Fibroblast of pulmonary artery (primary cell): Measurements from ENCODE around the gene PTPRT.
"Not testable (repeated sequence)": the region's sequence is repeated elsewhere in the genome, so short reads cannot be mapped to it uniquely, and the experiment has no call there.

ENCODE experiments used
- DNase-seq: peaks from one replicate; pipeline ENCODE4 v3.0.0-alpha.2; 2010; ENCODE audit warnings: low read depth
- H3K4me3 ChIP-seq: replicated peaks from 2 replicates; pipeline ENCODE4 v1.5.1; 2011; ENCODE audit warnings: low read depth, mild to moderate bottlenecking, control low read depth, low read length, moderate library complexity
- TF ChIP-seq, protein P1 (sequence below): IDR thresholded peaks from 2 replicates; pipeline ENCODE4 v1.5.1; 2011; ENCODE audit warnings: mild to moderate bottlenecking, control low read depth, low read length, inconsistent platforms; ENCODE audit errors: missing control alignments

Gene PTPRT

DNA sequence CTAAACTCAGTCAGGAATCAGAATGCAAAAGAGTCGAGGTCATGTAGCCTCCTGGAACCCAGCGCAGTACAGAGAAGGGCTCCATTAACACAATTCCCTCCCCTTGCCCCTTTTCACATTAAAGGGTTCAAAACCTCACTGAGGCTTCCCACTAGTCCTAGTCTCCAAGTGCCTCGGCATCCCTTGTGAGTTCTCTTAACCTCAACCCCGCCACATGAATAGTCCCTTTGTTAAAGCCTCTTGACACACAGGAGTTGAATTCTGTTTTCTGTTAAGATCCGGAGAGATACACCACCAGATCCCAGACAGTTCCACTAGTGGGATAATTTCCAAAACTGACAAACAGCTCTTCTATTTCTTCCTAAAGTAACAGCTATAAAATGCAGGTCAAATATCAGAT lies 17.8 kb downstream of the PTPRT start:
- TF ChIP-seq, protein P1, sequence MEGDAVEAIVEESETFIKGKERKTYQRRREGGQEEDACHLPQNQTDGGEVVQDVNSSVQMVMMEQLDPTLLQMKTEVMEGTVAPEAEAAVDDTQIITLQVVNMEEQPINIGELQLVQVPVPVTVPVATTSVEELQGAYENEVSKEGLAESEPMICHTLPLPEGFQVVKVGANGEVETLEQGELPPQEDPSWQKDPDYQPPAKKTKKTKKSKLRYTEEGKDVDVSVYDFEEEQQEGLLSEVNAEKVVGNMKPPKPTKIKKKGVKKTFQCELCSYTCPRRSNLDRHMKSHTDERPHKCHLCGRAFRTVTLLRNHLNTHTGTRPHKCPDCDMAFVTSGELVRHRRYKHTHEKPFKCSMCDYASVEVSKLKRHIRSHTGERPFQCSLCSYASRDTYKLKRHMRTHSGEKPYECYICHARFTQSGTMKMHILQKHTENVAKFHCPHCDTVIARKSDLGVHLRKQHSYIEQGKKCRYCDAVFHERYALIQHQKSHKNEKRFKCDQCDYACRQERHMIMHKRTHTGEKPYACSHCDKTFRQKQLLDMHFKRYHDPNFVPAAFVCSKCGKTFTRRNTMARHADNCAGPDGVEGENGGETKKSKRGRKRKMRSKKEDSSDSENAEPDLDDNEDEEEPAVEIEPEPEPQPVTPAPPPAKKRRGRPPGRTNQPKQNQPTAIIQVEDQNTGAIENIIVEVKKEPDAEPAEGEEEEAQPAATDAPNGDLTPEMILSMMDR: no peak
- H3K4me3 ChIP-seq: no peak overlapping the region
- no peak for DNase-seq

- no peak overlapping the region for H3K4me3 ChIP-seq
- TF ChIP-seq, protein P1: no peak
- no peak for DNase-seq
These were observed 18.9 kb downstream of the PTPRT start for GRCh38 chr20:43170771-43171170.

GRCh38 chr20:43167615-43168014 lies 22.1 kb downstream of the PTPRT start:
- TF ChIP-seq, protein P1: no peak
- no peak for DNase-seq
- H3K4me3 ChIP-seq: no peak overlapping the region

DNA sequence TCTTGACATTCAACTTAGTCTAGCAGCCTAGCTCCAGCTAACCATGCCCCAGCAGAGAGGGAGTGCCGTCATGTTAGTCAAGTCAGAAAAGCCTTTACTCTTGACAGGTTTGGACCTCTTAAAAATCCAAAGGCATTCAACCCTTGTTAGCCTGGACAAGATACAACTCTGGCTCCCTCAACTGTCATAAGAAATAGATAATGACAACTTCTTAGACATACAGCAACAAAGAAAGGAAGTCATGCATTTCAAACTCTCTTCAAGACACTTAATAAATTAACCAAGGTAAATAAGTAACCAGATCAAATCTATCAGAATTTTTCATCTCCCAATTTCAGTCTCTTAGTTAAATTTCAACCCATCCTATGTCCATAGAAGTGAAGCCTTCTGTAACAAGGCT lies 22.7 kb downstream of the PTPRT start:
- DNase-seq: no peak
- no peak overlapping the region for H3K4me3 ChIP-seq
- TF ChIP-seq, protein P1: no peak

- TF ChIP-seq, protein P1: no peak
- DNase-seq: no peak
These were observed 24.1 kb downstream of the PTPRT start for GRCh38 chr20:43165611-43166010.

DNA sequence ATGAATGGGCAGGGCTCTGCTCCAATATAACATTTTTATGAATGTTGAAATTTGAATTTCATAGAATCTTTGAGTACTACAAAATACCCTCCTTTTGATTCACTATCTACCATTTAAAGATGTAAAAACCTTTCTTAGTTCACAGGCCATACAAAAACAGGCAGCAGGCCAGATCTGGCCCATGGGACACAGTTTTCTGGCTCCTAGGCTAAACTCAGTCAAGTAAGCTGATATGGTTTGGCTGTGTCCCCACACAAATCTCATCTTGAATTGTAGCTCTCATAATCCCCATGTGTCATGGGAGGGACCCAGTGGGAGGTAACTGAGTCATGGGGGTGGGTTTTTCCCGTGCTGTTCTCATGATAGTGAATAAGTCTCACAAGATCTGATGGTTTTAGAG lies 25.0 kb downstream of the PTPRT start:
- DNase-seq, H3K4me3 ChIP-seq: not testable (repeated sequence)

More at GRCh38 chr20:43165611-43166010, 24.1 kb downstream of the PTPRT start:
- H3K4me3 ChIP-seq: no peak overlapping the region

DNA sequence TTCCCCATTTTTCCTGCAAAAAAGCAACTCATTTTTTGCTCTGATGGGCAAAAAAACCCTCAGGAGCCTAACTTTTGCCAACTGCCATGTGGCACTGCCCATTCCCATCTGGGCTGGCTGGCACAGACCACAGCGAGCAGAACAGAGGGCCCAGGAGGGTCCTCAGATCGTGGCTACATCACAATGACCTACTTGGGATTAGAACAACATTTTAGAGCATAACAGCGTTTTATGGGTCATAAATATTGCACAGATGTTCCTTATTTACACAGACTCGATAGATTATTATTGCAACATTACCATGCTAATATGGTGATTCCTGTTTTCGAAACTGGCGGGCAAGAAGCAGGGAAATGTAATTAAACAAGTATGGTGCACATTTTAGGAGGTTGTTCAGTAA lies 28.0 kb downstream of the PTPRT start:
- no peak for DNase-seq
- H3K4me3 ChIP-seq: no peak overlapping the region
- TF ChIP-seq, protein P1: no peak
